GM21786 (cell line): ENCODE data around the gene ACR.

ENCODE experiments used
- ATAC-seq: cut with Tn5 transposase; IDR thresholded peaks from one replicate; pipeline ENCODE4 v1.9.1; 2021; ENCODE audit not compliant: unreplicated experiment

The ACR gene

GRCh38 chr22:50716290-50717024 is 21.5 kb upstream of the ACR start:
- no peak for ATAC-seq

GRCh38 chr22:50717709-50718351 is 20.2 kb upstream of the ACR start:
- ATAC-seq, result no peak

GRCh38 chr22:50718352-50718709 is 19.7 kb upstream of the ACR start:
- no peak for ATAC-seq

GRCh38 chr22:50719814-50720300 is 18.1 kb upstream of the ACR start:
- no peak for ATAC-seq

- ATAC-seq, result no peak
These were observed 17.4 kb upstream of the ACR start for GRCh38 chr22:50720301-50721256.

- ATAC-seq, result no peak
These were observed 16.7 kb upstream of the ACR start for GRCh38 chr22:50721257-50721844.

GRCh38 chr22:50722048-50722701 is 15.8 kb upstream of the ACR start:
- no peak for ATAC-seq

- no peak for ATAC-seq
These were observed 15.1 kb upstream of the ACR start for GRCh38 chr22:50722716-50723428.

GRCh38 chr22:50723991-50724390 is 14.0 kb upstream of the ACR start:
- ATAC-seq, result no peak

- ATAC-seq, result no peak
These were observed 13.4 kb upstream of the ACR start for GRCh38 chr22:50724616-50725015.

GRCh38 chr22:50725597-50725996 is 12.4 kb upstream of the ACR start:
- ATAC-seq, result no peak

GRCh38 chr22:50726643-50727340 is 11.2 kb upstream of the ACR start:
- ATAC-seq, result no peak

- no peak for ATAC-seq
These were observed 10.1 kb upstream of the ACR start for GRCh38 chr22:50727678-50728522.

GRCh38 chr22:50728523-50728931 is 9.5 kb upstream of the ACR start:
- no peak for ATAC-seq

- ATAC-seq, result no peak
These were observed 8.5 kb upstream of the ACR start for GRCh38 chr22:50729391-50730012.

- no peak for ATAC-seq
These were observed 7.8 kb upstream of the ACR start for GRCh38 chr22:50730013-50730891.
